ENCODE data around the gene MSI2.

The MSI2 gene

GRCh38 chr17:57366177-57366557, 109.8 kb downstream of the MSI2 start:
- DNase-seq, result no peak
- no peak for ATAC-seq
- Mint-ChIP-seq H3K4me3 (no peak overlapping the region), H3K9me3 (no peaks in the 10 kb centered on the region), H3K27me3 (no peaks in the 10 kb centered on the region), H3K4me1 (peaks cover 63% of the 10 kb centered on the region), H3K27ac (peak overlapping the region in 1 of 2 donors; percentile 16)

GRCh38 chr17:57366558-57367351, 110.4 kb downstream of the MSI2 start:
- DNase-seq (no peak), ATAC-seq (no peak)
- Mint-ChIP-seq H3K27ac (no peak overlapping the region), H3K4me3 (no peak overlapping the region), H3K27me3 (no peaks in the 10 kb centered on the region), H3K4me1 (peaks cover 63% of the 10 kb centered on the region), H3K9me3 (no peaks in the 10 kb centered on the region)

- peak overlapping the region in 1 of 2 donors; percentile 86 for H3K27ac Mint-ChIP-seq
- ATAC-seq (no peak), DNase-seq (no peak)
- peaks cover 52% of the 10 kb centered on the region for H3K4me1 Mint-ChIP-seq
- no peaks in the 10 kb centered on the region for H3K9me3 Mint-ChIP-seq
- H3K4me3 Mint-ChIP-seq, result no peak overlapping the region
- H3K27me3 Mint-ChIP-seq, result no peaks in the 10 kb centered on the region
These were observed 112.5 kb downstream of the MSI2 start for GRCh38 chr17:57368637-57369336.

GRCh38 chr17:57369509-57369945, 113.2 kb downstream of the MSI2 start:
- ATAC-seq (peak; percentile 58), DNase-seq (no peak)
- peak overlapping the region; percentile 53 to 86 for H3K27ac Mint-ChIP-seq
- H3K4me3 Mint-ChIP-seq, result no peak overlapping the region
- H3K4me1 Mint-ChIP-seq, result peaks cover 47% of the 10 kb centered on the region
- no peaks in the 10 kb centered on the region for H3K9me3 Mint-ChIP-seq
- H3K27me3 Mint-ChIP-seq, result no peaks in the 10 kb centered on the region

GRCh38 chr17:57370037-57370581, 113.8 kb downstream of the MSI2 start:
- Mint-ChIP-seq H3K27me3 (no peaks in the 10 kb centered on the region), H3K27ac (no peak overlapping the region), H3K4me3 (no peak overlapping the region), H3K4me1 (peaks cover 47% of the 10 kb centered on the region), H3K9me3 (no peaks in the 10 kb centered on the region)
- ATAC-seq (no peak), DNase-seq (no peak)

- no peak overlapping the region for H3K4me3 Mint-ChIP-seq
- H3K4me1 Mint-ChIP-seq, result peaks cover 47% of the 10 kb centered on the region
- ATAC-seq, result no peak
- no peaks in the 10 kb centered on the region for H3K9me3 Mint-ChIP-seq
- DNase-seq, result no peak
- no peak overlapping the region for H3K27ac Mint-ChIP-seq
- H3K27me3 Mint-ChIP-seq, result no peaks in the 10 kb centered on the region
These were observed 114.3 kb downstream of the MSI2 start for GRCh38 chr17:57370619-57371018.

GRCh38 chr17:57372156-57372555, 115.8 kb downstream of the MSI2 start:
- Mint-ChIP-seq H3K27ac (no peak overlapping the region), H3K4me1 (peaks cover 35% of the 10 kb centered on the region), H3K9me3 (no peaks in the 10 kb centered on the region), H3K27me3 (no peaks in the 10 kb centered on the region), H3K4me3 (no peak overlapping the region)
- DNase-seq, result no peak
- no peak for ATAC-seq

GRCh38 chr17:57373048-57373447, 116.7 kb downstream of the MSI2 start:
- Mint-ChIP-seq H3K4me1 (peaks cover 26% of the 10 kb centered on the region), H3K9me3 (no peaks in the 10 kb centered on the region), H3K4me3 (no peak overlapping the region), H3K27me3 (no peaks in the 10 kb centered on the region), H3K27ac (no peak overlapping the region)
- ATAC-seq (no peak), DNase-seq (no peak)

GRCh38 chr17:57373756-57374155, 117.4 kb downstream of the MSI2 start:
- no peak overlapping the region for H3K27ac Mint-ChIP-seq
- H3K27me3 Mint-ChIP-seq, result no peaks in the 10 kb centered on the region
- H3K4me3 Mint-ChIP-seq, result no peak overlapping the region
- DNase-seq, result no peak
- H3K9me3 Mint-ChIP-seq, result no peaks in the 10 kb centered on the region
- no peak for ATAC-seq
- peaks cover 23% of the 10 kb centered on the region for H3K4me1 Mint-ChIP-seq

- peaks cover 26% of the 10 kb centered on the region for H3K4me1 Mint-ChIP-seq
- DNase-seq (no peak), ATAC-seq (no peak)
- no peaks in the 10 kb centered on the region for H3K27me3 Mint-ChIP-seq
- H3K4me3 Mint-ChIP-seq, result no peak overlapping the region
- peak overlapping the region in 1 of 2 donors; percentile 94 for H3K27ac Mint-ChIP-seq
- H3K9me3 Mint-ChIP-seq, result no peaks in the 10 kb centered on the region
These were observed 118.9 kb downstream of the MSI2 start for GRCh38 chr17:57375040-57375769.

- no peak for ATAC-seq
- no peak for DNase-seq
- Mint-ChIP-seq H3K4me3 (no peak overlapping the region), H3K4me1 (peaks cover 26% of the 10 kb centered on the region), H3K27ac (no peak overlapping the region), H3K9me3 (no peaks in the 10 kb centered on the region), H3K27me3 (no peaks in the 10 kb centered on the region)
These were observed 119.5 kb downstream of the MSI2 start for GRCh38 chr17:57375770-57376225.

GRCh38 chr17:57377094-57377493, 120.8 kb downstream of the MSI2 start:
- ATAC-seq, result no peak
- no peak overlapping the region for H3K27ac Mint-ChIP-seq
- H3K4me1 Mint-ChIP-seq, result peaks cover 26% of the 10 kb centered on the region

GRCh38 chr17:57379237-57379894, 123.0 kb downstream of the MSI2 start:
- DNase-seq (no peak), ATAC-seq (peak; percentile 85)
- Mint-ChIP-seq H3K9me3 (peaks cover 5 to 14% of the 10 kb centered on the region in 2 donors), H3K27me3 (no peaks in the 10 kb centered on the region), H3K27ac (peak overlapping the region; percentile 56 to 80), H3K4me3 (peak overlapping the region in 1 of 2 donors; percentile 5), H3K4me1 (peaks cover 26% of the 10 kb centered on the region)

More at GRCh38 chr17:57377094-57377493, 120.8 kb downstream of the MSI2 start:
- Mint-ChIP-seq H3K4me3 (no peak overlapping the region), H3K27me3 (no peaks in the 10 kb centered on the region), H3K9me3 (peaks cover 0 to 2% of the 10 kb centered on the region in 2 donors)
- DNase-seq, result no peak

GRCh38 chr17:57379895-57380434, 123.6 kb downstream of the MSI2 start:
- Mint-ChIP-seq H3K27me3 (no peaks in the 10 kb centered on the region), H3K4me3 (no peak overlapping the region), H3K9me3 (peaks cover 11 to 20% of the 10 kb centered on the region in 2 donors), H3K27ac (no peak overlapping the region), H3K4me1 (peaks cover 26% of the 10 kb centered on the region)
- DNase-seq, result no peak
- no peak for ATAC-seq

GRCh38 chr17:57381498-57381897, 125.2 kb downstream of the MSI2 start:
- Mint-ChIP-seq H3K27ac (no peak overlapping the region), H3K4me3 (no peak overlapping the region), H3K27me3 (no peaks in the 10 kb centered on the region), H3K9me3 (peaks cover 25 to 29% of the 10 kb centered on the region in 2 donors), H3K4me1 (peaks cover 17% of the 10 kb centered on the region)
- no peak for ATAC-seq
- DNase-seq, result no peak
